Suprapubic skin (tissue), 4 donors: Measurements from ENCODE around the gene TREML2. TPM values are rescaled to one million over a fixed set of nuclear protein-coding genes. Genes with fewer than 3 reads are reported as not detected.

ENCODE experiments used
- DNase-seq, 2 donors: peaks; one replicate each; pipeline ENCODE4 v3.0.0-alpha.2; 2019; ENCODE audit warnings: low spot score in 2 of 2
- H3K27ac ChIP-seq: fragments of 200-600 bp; sonication (generic); one replicate; pipeline ENCODE4 v1.5.1; 2019
- H3K27me3 ChIP-seq: fragments of 200-600 bp; sonication (generic); one replicate; pipeline ENCODE4 v1.5.1; 2019
- H3K36me3 ChIP-seq: fragments of 200-600 bp; sonication (generic); one replicate; pipeline ENCODE4 v1.5.1; 2019
- H3K4me1 ChIP-seq: fragments of 200-600 bp; sonication (generic); one replicate; pipeline ENCODE4 v1.5.1; 2019
- H3K4me3 ChIP-seq: fragments of 200-600 bp; sonication (generic); one replicate; pipeline ENCODE4 v1.5.1; 2019; ENCODE audit warnings: mild to moderate bottlenecking
- H3K9me3 ChIP-seq: fragments of 200-600 bp; sonication (generic); one replicate; pipeline ENCODE4 v1.5.1; 2019
- EP300 ChIP-seq: sonication (generic); formaldehyde crosslinking; IDR thresholded peaks from one replicate; pipeline ENCODE4 v1.6.1; 2017; ENCODE audit warnings: antibody characterized with exemption
- POLR2A ChIP-seq, 2 donors: fragments of 450-650 bp; IDR thresholded peaks; one replicate each; pipeline ENCODE4 v1.6.1; 2017; ENCODE audit warnings: antibody characterized with exemption in 2 of 2, mild to moderate bottlenecking in 2 of 2, moderate library complexity in 2 of 2
- POLR2AphosphoS5 ChIP-seq, 3 donors: sonication (generic); formaldehyde crosslinking; IDR thresholded peaks; one replicate each; pipeline ENCODE4 v1.6.1; 2017; ENCODE audit warnings: antibody characterized with exemption in 3 of 3
- WGBS: methylation state at CpG from one replicate; pipeline ENCODE4 v1.1.5; 2018; 5-methylcytosine and 5-hydroxymethylcytosine counted together
- total RNA-seq, 4 donors: library from RNA; depleted of rRNA; stranded (reverse); fragments of >200 nt; gene quantifications; one replicate each; pipeline ENCODE4 v1.1.0, GENCODE V29; 2016
- TF ChIP-seq, protein P1 (sequence below), 2 donors: fragments of 200-600 bp in 1 of 2; fragments of 450-650 bp in 1 of 2; sonication (generic) in 1 of 2; IDR thresholded peaks; one replicate each; pipeline ENCODE4 v1.5.1; 2016 to 2019; ENCODE audit warnings: antibody characterized with exemption in 2 of 2, mild to moderate bottlenecking in 1 of 2, moderate library complexity in 1 of 2

TREML2 gene
- total RNA-seq, 4 donors from 2014 or later, result not detected

DNA sequence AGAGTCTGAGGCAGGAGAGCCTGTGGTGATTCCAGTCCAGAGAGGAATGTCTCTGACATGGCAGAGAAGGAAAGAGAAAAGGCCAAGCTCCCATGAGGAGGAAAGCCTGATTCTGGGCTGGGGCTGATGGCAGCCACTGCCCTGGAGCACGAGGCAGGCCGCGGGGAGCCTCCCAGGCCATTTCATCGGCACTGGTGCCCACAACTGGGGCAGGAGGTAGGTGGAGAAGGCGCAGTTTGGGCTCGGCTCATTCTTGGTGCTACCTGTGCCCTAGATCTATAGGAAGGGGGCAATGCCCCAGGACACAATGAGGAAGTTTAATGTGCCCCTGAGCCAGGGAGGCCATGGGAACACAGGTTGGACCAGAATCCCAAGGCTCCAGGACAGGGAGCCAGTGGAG is 44.2 kb downstream of the TREML2 start:
- DNase-seq, result no peak
- H3K4me1 ChIP-seq, result peaks cover 11% of the 10 kb centered on the region
- H3K4me3 ChIP-seq, result no peak overlapping the region

DNA sequence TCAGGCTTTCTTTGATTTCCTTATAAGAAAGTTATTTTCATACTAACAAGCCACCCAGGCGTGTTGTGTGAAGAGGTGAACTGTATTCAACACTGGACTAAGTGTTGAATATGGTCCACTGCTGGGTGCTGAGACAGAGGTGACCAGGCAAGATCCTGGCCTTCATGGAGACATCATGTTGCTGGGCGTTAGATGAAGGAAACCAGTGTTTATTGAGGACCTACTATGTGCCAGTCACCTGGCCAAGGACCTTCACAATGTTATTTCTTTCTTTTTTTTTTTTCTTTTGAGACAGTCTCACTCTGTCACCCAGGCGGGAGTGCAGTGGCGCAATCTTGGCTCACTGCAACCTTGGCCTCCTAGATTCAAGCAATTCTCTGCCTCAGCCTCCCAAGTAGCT is 44.9 kb downstream of the TREML2 start:
- peaks cover 14% of the 10 kb centered on the region for H3K27me3 ChIP-seq
- no peak overlapping the region for H3K27ac ChIP-seq
- TF ChIP-seq, protein P1, sequence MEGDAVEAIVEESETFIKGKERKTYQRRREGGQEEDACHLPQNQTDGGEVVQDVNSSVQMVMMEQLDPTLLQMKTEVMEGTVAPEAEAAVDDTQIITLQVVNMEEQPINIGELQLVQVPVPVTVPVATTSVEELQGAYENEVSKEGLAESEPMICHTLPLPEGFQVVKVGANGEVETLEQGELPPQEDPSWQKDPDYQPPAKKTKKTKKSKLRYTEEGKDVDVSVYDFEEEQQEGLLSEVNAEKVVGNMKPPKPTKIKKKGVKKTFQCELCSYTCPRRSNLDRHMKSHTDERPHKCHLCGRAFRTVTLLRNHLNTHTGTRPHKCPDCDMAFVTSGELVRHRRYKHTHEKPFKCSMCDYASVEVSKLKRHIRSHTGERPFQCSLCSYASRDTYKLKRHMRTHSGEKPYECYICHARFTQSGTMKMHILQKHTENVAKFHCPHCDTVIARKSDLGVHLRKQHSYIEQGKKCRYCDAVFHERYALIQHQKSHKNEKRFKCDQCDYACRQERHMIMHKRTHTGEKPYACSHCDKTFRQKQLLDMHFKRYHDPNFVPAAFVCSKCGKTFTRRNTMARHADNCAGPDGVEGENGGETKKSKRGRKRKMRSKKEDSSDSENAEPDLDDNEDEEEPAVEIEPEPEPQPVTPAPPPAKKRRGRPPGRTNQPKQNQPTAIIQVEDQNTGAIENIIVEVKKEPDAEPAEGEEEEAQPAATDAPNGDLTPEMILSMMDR (IDR thresholded peaks at IDR 0.05), result no peak
- TF ChIP-seq EP300 (no peak), POLR2A (IDR thresholded peaks at IDR 0.05) (no peak), POLR2AphosphoS5 (IDR thresholded peaks at IDR 0.05) (no peak)
- H3K36me3 ChIP-seq, result no peaks in the 10 kb centered on the region
- DNase-seq, result no peak
- no peak overlapping the region for H3K4me3 ChIP-seq
- H3K4me1 ChIP-seq, result peaks cover 11% of the 10 kb centered on the region
- 93% methylated on average over 4 of the region's 4 CpGs for WGBS
- no peaks in the 10 kb centered on the region for H3K9me3 ChIP-seq

More for the DNA sequence above, 44.2 kb downstream of the TREML2 start:
- Histone ChIP-seq H3K27me3 (peaks cover 17% of the 10 kb centered on the region), H3K36me3 (no peaks in the 10 kb centered on the region), H3K9me3 (no peaks in the 10 kb centered on the region), H3K27ac (no peak overlapping the region)
- no peak for TF ChIP-seq POLR2AphosphoS5 (IDR thresholded peaks at IDR 0.05)
- TF ChIP-seq, protein P1 (IDR thresholded peaks at IDR 0.05), result no peak
- no peak for TF ChIP-seq EP300
- no peak for TF ChIP-seq POLR2A (IDR thresholded peaks at IDR 0.05)
- WGBS, result 95% methylated on average over 6 of the region's 6 CpGs

DNA sequence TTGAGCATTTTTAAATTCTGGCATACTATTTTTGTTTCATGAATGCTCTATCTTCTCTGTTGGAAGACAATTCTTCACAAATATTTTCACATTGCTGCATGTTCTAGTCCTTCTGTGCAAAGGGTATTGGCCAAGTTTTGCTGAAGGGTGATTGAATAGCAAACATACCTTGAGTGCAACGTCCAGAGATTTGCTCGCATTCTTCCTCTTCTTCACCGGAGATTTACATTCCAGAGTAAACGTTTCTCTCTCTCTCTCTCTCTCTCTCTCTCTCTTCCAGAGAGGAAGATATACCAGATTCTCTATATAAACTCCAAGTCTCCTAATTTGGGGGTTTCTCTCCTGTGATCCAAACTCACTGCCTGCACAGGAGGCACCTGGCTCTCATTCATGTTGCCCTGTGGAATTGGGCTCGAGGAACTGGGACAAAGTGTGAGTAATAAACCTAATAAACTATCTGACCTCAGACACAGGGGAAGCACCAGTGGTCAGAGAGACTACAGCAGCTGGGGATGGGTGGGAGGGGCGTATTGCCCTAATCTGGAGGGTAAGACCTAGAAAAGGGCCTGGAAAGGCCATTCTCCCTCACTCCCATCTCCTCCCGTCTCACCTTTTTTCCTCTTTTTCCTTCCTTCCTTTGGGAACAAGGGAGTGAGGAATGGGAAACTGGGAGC is 45.7 kb downstream of the TREML2 start:
- TF ChIP-seq, protein P1 (IDR thresholded peaks at IDR 0.05), result no peak
- no peak for TF ChIP-seq POLR2AphosphoS5 (IDR thresholded peaks at IDR 0.05)
- TF ChIP-seq EP300, result no peak
- TF ChIP-seq POLR2A (IDR thresholded peaks at IDR 0.05), result no peak
- Histone ChIP-seq H3K4me3 (no peak overlapping the region), H3K9me3 (no peaks in the 10 kb centered on the region)

DNA sequence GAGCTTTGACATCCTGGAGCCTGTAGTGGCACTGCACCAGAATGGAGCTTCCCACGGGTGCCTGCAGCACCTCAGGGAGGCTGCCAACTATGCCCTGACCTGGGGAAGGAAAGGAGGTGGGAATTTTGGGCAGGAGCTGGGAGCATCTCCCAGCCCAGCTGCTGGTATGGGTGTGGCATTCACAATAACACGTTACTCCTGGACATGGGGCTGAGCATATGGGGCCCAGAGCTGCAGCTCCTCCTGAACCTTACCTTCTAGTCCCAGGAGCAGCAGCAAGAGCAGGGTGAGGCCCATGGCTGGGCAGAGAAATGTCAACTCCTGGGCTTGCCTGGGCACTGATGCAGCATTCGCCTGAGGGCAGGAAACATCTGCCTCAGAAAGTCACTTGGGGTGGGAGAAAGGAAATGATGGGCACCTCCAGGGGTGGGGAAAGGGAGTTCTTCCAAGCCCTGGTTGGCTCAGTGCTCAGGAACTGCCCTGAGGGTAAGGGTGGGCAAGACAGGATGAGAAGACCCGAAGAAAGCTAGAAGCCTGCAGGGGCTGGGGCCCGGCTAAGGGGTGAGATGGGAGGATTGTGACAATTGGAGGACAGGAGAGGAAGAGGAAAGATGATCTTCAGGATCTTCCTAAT is 46.8 kb downstream of the TREML2 start, which contains the start of gene TREML1:
Gene TREML1 (minus strand): TSS at position 356 of the 634 bp plus-strand sequence. CDS start 59 bp downstream, at position 297.
- Histone ChIP-seq H3K9me3 (no peaks in the 10 kb centered on the region), H3K4me3 (no peak within 1 kb of the TSS), H3K36me3 (no peaks in the 10 kb centered on the region), H3K27me3 (peaks cover 7% of the 10 kb centered on the region), H3K27ac (no peak within 1 kb of the TSS), H3K4me1 (peaks cover 6% of the 10 kb centered on the region)
- TF ChIP-seq, protein P1 (IDR thresholded peaks at IDR 0.05), result no peak
- no peak for TF ChIP-seq EP300
- TF ChIP-seq POLR2AphosphoS5 (IDR thresholded peaks at IDR 0.05), result no peak
- no peak for TF ChIP-seq POLR2A (IDR thresholded peaks at IDR 0.05)
- DNase-seq, result no peak
- WGBS, result 35% methylated on average over 4 of the region's 5 CpGs

More for the DNA sequence above, 45.7 kb downstream of the TREML2 start:
- WGBS, result 65% methylated on average over 7 of the region's 7 CpGs
- no peak for DNase-seq
- H3K4me1 ChIP-seq, result peaks cover 11% of the 10 kb centered on the region
- peaks cover 10% of the 10 kb centered on the region for H3K27me3 ChIP-seq
- H3K27ac ChIP-seq, result no peak overlapping the region
- H3K36me3 ChIP-seq, result no peaks in the 10 kb centered on the region

DNA sequence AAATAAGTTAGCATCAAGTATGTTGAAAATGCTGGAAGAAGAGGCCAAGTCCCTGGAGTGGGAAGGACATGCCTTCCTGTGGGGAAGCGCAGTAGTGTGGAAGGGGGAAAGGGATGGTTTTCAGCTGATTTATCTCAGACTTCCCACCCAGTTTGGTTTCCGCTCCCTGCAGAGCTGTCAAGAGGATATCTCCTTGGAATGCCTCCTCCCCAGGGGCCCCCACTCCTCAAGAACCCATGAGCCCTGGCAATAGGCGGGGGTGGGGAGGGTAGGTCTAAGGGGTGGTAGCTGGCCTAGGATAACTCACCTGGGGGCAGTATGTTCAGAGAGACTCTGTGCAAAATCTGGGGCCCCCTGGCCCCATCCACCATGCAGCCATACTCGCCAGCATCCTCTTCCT is 47.5 kb downstream of the TREML2 start:
- no peak for DNase-seq
- H3K27me3 ChIP-seq, result peaks cover 2% of the 10 kb centered on the region
- H3K9me3 ChIP-seq, result no peaks in the 10 kb centered on the region
- TF ChIP-seq, protein P1 (IDR thresholded peaks at IDR 0.05), result no peak
- no peak for TF ChIP-seq EP300
- TF ChIP-seq POLR2A (IDR thresholded peaks at IDR 0.05), result no peak
- TF ChIP-seq POLR2AphosphoS5 (IDR thresholded peaks at IDR 0.05), result no peak
- H3K4me3 ChIP-seq, result no peak overlapping the region
- H3K36me3 ChIP-seq, result no peaks in the 10 kb centered on the region
- WGBS, result 72% methylated on average over 3 of the region's 4 CpGs
- H3K27ac ChIP-seq, result no peak overlapping the region
- H3K4me1 ChIP-seq, result peaks cover 6% of the 10 kb centered on the region
